Psoas muscle (tissue), 8 donors: ENCODE results near the gene LRRC30. TPM values are rescaled to one million over a fixed set of nuclear protein-coding genes. Genes with fewer than 3 reads are reported as not detected.
"Not testable (repeated sequence)": the region's sequence is repeated elsewhere in the genome, so short reads cannot be mapped to it uniquely, and the experiment has no call there.

Experiments used
- ATAC-seq, 4 donors: fragments of 200-7000 bp; cut with Tn5 transposase; one replicate each; pipeline ENCODE4 v1.9.1; 2020; ENCODE audit warnings: moderate library complexity in 3 of 4, mild to moderate bottlenecking in 2 of 4
- DNase-seq, 2 donors: peaks; one replicate each; pipeline ENCODE4 v3.0.0-alpha.2; 2020
- H3K27ac ChIP-seq: fragments of 200-600 bp; one replicate; pipeline ENCODE4 v1.8.0; 2022
- H3K27me3 ChIP-seq, 3 donors: fragments of 200-600 bp in 1 of 3; one replicate each; pipeline versions ENCODE4 v1.6.1 to v1.8.0; 2013 to 2022; ENCODE audit warnings: low read length in 2 of 3, mild to moderate bottlenecking in 2 of 3, moderate library complexity in 1 of 3; ENCODE audit not compliant: insufficient read depth in 3 of 3
- H3K36me3 ChIP-seq, 2 donors: fragments of 200-600 bp in 1 of 2; one replicate each; pipeline versions ENCODE4 v1.6.1 to v1.8.0; 2013 to 2022; ENCODE audit warnings: low read depth in 1 of 2, mild to moderate bottlenecking in 1 of 2, moderate library complexity in 1 of 2; ENCODE audit not compliant: insufficient read depth in 1 of 2
- H3K4me1 ChIP-seq: fragments of 200-600 bp; one replicate; pipeline ENCODE4 v1.8.0; 2022
- H3K4me3 ChIP-seq: fragments of 200-600 bp; one replicate; pipeline ENCODE4 v1.8.0; 2022; ENCODE audit warnings: mild to moderate bottlenecking
- H3K9me3 ChIP-seq: fragments of 200-600 bp; one replicate; pipeline ENCODE4 v1.8.0; 2022
- WGBS, 3 donors: extraction: QIAGEN DNeasy Blood & Tissue Kit; methylation state at CpG; one replicate each; pipeline versions ENCODE4 v1.1.6 to v1.1.7; 2013; 5-methylcytosine and 5-hydroxymethylcytosine counted together
- intact Hi-C, 2 donors: fragments of 100-400 bp; cut with DNase I; formaldehyde crosslinking; loops; one replicate each; pipeline versions ENCODE4 v1.11.0 to v1.14.2; 2022
- polyA plus RNA-seq, 3 donors: library from polyadenylated mRNA; stranded (reverse); fragments of 200-250 nt; gene quantifications; one replicate each; pipeline ENCODE4 v1.2.3, GENCODE V29; 2013
- total RNA-seq, 4 donors: library from RNA; stranded (reverse); fragmentation: NEBNext Ultra II Directional in 2 of 4; extraction: Animal tissue kit (Norgen Biotek cat#: 25700) in 2 of 4; gene quantifications; one replicate each; pipeline versions ENCODE4 v1.2.1 to v1.2.4, GENCODE V29; 2021 to 2023
- TF ChIP-seq, protein P1 (sequence below): fragments of 200-600 bp; IDR thresholded peaks from one replicate; pipeline ENCODE4 v1.8.0; 2022; ENCODE audit warnings: antibody characterized with exemption
- donor health status: healthy with polysubstance abuse.
- donor health status: DM: no; HTN: no; CAD: no; lungs with moderate emphysema.
- donor health status: Bipolar disorder and iron deficiency.
- donor health status: healthy.
- donor health status: DM: yes; HTN: yes; CAD: no.
- donor health status: DM: no; HTN: no; CAD: no.
- donor health status: DM: no; HTN: no; CAD: no.
- donor health status: DM: yes; HTN: yes; CAD: no.

The LRRC30 gene
- total and polyA plus RNA-seq, 7 donors: 1.4 to 21.7 (median 6.9) TPM; not detected in 1

DNA sequence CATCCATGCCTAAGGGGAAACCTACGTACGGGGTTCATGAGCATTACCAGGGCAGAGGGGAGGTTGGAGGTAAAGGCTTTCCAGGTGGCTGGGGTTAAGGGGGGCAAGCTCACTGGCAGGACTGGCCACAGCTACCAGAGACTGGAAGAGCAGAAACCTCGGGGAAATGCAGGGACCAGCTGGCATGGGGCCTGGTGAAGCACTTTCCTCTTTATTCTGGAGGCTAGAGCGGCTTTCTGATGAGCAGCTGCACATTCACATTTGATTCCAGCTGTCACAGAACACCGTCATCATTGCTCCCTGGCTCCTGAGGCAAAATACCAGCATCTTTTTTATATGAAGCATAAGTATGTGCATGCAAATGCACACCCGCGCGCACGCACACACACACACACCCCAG is 28.7 kb upstream of the LRRC30 start:
- no peak for ATAC-seq
- DNase-seq: no peak
- intact Hi-C loops: no loop called here
- Histone ChIP-seq H3K4me1 (no peaks in the 10 kb centered on the region), H3K9me3 (no peaks in the 10 kb centered on the region), H3K4me3 (no peak overlapping the region), H3K36me3 (no peaks in the 10 kb centered on the region), H3K27me3 (no peaks in the 10 kb centered on the region), H3K27ac (no peak overlapping the region)
- 50 to 52% (median 50%) methylated on average over 9 of the region's 9 CpGs for WGBS, 3 donors
- TF ChIP-seq, protein P1, sequence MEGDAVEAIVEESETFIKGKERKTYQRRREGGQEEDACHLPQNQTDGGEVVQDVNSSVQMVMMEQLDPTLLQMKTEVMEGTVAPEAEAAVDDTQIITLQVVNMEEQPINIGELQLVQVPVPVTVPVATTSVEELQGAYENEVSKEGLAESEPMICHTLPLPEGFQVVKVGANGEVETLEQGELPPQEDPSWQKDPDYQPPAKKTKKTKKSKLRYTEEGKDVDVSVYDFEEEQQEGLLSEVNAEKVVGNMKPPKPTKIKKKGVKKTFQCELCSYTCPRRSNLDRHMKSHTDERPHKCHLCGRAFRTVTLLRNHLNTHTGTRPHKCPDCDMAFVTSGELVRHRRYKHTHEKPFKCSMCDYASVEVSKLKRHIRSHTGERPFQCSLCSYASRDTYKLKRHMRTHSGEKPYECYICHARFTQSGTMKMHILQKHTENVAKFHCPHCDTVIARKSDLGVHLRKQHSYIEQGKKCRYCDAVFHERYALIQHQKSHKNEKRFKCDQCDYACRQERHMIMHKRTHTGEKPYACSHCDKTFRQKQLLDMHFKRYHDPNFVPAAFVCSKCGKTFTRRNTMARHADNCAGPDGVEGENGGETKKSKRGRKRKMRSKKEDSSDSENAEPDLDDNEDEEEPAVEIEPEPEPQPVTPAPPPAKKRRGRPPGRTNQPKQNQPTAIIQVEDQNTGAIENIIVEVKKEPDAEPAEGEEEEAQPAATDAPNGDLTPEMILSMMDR: no peak

DNA sequence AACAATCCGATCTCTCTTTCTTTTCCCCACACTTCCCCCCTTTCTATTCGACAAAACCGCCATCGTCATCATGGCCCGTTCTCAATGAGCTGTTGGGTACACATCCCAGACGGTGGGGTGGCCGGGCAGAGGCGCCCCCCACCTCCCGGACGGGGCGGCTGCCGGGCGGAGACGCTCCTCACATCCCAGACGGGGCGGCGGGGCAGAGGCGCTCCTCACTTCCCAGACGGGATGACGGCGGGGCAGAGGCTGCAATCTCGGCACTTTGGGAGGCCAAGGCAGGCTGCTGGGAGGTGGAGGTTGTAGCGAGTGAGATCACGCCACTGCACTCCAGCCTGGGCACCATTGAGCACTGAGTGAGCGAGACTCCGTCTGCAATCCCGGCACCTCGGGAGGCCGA is 27.3 kb upstream of the LRRC30 start:
- DNase-seq, H3K27me3 ChIP-seq, H3K4me3 ChIP-seq, ATAC-seq, H3K9me3 ChIP-seq, H3K36me3 ChIP-seq, intact Hi-C loops, H3K4me1 ChIP-seq, H3K27ac ChIP-seq: not testable (repeated sequence)
- 95 to 97% (median 97%) methylated on average over 23 to 28 of the region's 29 CpGs for WGBS, 3 donors

DNA sequence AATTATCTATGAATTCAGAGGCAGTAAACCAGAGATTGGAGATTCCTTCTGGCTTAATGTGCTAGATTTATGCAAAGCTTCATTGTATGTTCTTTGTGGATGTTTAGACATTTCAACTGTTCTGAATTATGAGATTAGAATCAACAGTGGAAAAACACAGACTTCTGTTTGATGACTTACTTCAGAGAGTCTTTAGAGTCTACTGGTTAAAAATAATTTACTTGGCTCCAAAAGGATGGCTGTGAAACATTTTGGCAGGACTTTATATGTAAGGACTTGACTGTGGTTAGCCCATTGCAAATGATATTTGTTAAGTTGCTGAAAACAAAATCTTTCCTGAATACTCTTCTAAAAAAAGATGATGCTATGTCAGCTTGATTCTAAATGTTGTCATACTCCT is 25.5 kb upstream of the LRRC30 start:
- Histone ChIP-seq H3K27me3 (no peaks in the 10 kb centered on the region), H3K36me3 (no peaks in the 10 kb centered on the region), H3K27ac (no peak overlapping the region), H3K4me1 (no peaks in the 10 kb centered on the region), H3K4me3 (no peak overlapping the region), H3K9me3 (no peaks in the 10 kb centered on the region)
- ATAC-seq (no peak), DNase-seq (no peak)
- intact Hi-C loops: no loop called here
- TF ChIP-seq, protein P1: no peak

DNA sequence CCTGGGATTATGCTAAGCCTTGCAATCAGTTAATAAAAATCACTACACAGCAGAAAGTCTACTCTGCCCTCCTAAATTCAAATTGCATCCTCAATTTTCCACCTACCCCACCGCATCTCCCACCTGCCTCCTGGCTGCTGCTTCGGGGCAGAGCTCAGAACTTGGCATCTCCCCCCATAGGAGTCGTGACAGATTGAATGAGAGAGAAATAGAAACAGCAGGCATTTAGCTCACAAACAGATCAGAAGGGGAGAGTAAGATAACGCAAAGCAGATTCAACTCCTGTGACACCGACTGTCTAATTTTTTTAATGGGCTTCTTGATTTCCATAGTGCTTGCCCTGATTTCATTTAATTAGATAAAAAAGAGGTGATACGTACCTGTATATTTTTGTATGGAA is 24.7 kb upstream of the LRRC30 start:
- no peaks in the 10 kb centered on the region for H3K9me3 ChIP-seq
- WGBS, 3 donors: 70 to 73% (median 71%) methylated on average over 6 of the region's 6 CpGs
- no peak for DNase-seq
- H3K4me3 ChIP-seq: no peak overlapping the region
- no peaks in the 10 kb centered on the region for H3K36me3 ChIP-seq
- TF ChIP-seq, protein P1: no peak
- no peak overlapping the region for H3K27ac ChIP-seq
- intact Hi-C loops: no loop called here
- H3K4me1 ChIP-seq: no peaks in the 10 kb centered on the region
- no peaks in the 10 kb centered on the region for H3K27me3 ChIP-seq
- ATAC-seq: no peak

DNA sequence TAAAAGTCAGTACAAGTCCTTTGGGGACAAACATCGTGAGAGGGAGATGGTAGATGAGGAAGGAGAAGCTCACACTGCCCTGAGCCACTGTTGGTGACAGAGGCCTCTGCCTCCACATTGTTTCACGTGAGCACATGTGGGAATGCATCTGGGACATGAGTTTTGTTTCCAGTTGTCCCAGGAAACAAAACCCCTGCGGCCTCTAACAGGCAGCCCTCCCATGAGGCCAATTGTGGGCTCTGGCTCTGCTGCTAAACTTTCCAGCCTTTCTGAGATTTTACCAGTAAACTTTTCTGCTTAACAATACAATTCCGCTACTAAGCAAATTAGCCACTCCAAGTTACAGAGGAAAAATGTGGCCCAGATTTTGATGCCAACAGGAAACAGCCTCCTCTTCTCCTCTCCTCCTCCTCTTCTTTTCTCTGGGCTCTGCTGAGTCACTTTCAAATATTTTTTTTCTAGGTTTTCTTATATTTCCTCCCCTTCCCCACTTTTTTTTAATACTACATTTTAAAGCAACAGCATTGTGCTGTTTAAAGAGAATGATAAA is 23.4 kb upstream of the LRRC30 start:
- Histone ChIP-seq H3K36me3 (no peaks in the 10 kb centered on the region), H3K27ac (no peak overlapping the region), H3K27me3 (no peaks in the 10 kb centered on the region), H3K4me3 (no peak overlapping the region), H3K4me1 (no peaks in the 10 kb centered on the region), H3K9me3 (no peaks in the 10 kb centered on the region)
- intact Hi-C loops: no loop called here
- no peak for ATAC-seq
- whole genome bisulfite sequencing, 3 donors: 59 to 63% (median 60%) methylated on average over 4 of the region's 4 CpGs
- TF ChIP-seq, protein P1: no peak
- no peak for DNase-seq
